OCI-LY1 (cell line): ENCODE measurements around the gene CACNA1C.

Experiments
- EZH2 ChIP-seq: fragments of 200-600 bp; sonication (generic), shearing (Covaris generic); IDR thresholded peaks from 2 replicates; pipeline ENCODE4 v1.8.0; 2017; ENCODE audit warnings: borderline replicate concordance, mixed run types, mild to moderate bottlenecking, antibody characterized with exemption, low read length, moderate library complexity, mixed read lengths
- TF ChIP-seq, protein P1 (sequence below): fragments of 200-600 bp; sonication (generic), shearing (Covaris generic); IDR thresholded peaks from 2 replicates; pipeline ENCODE4 v1.5.1; 2017; ENCODE audit warnings: mild to moderate bottlenecking, antibody characterized with exemption, low read length, moderate library complexity, mixed read lengths

GRCh38 chr12:2654311-2654710 lies 601.5 kb downstream of the CACNA1C start:
- TF ChIP-seq, protein P1, sequence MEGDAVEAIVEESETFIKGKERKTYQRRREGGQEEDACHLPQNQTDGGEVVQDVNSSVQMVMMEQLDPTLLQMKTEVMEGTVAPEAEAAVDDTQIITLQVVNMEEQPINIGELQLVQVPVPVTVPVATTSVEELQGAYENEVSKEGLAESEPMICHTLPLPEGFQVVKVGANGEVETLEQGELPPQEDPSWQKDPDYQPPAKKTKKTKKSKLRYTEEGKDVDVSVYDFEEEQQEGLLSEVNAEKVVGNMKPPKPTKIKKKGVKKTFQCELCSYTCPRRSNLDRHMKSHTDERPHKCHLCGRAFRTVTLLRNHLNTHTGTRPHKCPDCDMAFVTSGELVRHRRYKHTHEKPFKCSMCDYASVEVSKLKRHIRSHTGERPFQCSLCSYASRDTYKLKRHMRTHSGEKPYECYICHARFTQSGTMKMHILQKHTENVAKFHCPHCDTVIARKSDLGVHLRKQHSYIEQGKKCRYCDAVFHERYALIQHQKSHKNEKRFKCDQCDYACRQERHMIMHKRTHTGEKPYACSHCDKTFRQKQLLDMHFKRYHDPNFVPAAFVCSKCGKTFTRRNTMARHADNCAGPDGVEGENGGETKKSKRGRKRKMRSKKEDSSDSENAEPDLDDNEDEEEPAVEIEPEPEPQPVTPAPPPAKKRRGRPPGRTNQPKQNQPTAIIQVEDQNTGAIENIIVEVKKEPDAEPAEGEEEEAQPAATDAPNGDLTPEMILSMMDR, result no peak
- TF ChIP-seq EZH2, result no peak
